Brain pericyte (primary cell): Measurements from ENCODE around the gene SEC14L6.
"Not testable (repeated sequence)": the region's sequence is repeated elsewhere in the genome, so short reads cannot be mapped to it uniquely, and the experiment has no call there.

Experiments used
- DNase-seq: peaks from one replicate; pipeline ENCODE4 v3.0.0-alpha.2; 2012; ENCODE audit warnings: low read depth, low spot score

The SEC14L6 gene

DNA sequence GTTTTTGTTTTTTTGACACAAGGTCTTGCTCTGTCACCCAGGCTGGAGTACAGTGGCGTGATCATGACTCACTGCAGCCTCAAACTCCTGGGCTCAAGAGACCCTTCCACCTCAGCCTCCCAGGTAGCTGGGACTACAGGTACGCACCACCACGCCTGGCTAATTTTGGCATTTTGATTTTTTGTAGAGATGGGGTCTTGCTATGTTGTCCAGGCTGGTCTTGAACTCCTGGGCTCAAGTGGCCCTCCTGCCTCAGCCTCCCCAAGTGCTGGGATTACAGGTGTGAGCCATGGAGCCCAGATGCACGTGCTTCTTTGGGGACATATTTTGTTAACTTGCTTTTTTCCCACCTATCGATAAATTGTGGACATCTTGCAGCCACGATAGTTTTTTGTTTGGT lies 20.7 kb upstream of the SEC14L6 start:
- not testable (repeated sequence) for DNase-seq

DNA sequence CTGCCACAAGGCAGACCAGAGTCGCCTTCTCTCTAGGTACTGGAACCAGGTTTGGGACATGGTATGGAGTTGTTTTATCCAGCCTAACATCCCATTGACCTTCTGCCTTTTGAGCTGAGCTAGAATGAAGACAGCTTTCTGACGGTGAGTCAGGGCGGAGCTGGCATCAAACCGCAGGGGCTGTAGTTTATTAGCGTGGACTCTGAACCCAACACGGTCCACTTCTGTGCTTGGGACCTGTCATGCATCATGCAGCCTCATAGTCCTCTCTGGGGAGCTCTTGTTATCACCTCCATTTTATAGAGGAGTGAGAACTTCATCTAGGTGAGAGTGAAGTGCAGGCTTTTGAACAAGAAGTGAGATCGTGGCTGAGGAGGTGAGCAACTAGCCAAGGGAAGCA lies 19.6 kb upstream of the SEC14L6 start:
- no peak for DNase-seq

DNA sequence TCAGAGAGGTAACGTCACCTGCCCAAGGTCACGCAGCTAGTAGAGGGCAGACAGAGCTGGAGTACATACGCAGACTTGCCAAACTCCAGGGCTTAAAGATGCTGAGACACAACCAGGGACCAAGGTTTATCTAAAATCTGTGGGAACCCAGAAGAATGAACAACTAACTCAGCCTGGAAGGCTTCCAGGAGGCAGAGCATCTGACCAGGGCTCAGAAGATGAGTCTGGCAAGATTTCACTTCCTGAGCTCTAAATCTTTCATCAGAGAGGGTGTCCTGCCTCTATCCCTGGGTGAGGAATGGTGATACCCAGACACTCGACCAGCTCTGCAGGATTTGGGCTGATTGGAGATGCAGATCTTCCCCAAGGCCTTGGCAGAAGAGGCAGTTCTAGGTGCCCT lies 18.8 kb upstream of the SEC14L6 start:
- no peak for DNase-seq

DNA sequence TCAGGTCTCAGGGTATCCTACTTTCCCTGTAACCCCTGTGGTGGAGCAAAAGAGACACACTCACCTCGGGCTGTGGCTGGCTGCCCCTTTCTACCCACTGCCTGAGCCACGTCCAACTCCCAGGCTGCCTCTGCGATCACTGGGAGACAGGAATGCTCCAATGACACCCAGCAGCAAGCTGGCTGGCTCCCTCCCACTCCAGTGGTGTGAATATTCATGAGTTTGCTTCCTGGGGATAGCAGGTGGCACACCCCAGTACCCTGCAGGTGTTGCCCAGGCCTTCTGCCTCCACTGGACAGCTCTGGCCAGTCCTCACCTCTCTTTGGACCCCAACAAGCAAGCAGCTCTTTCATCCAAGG lies 18.2 kb upstream of the SEC14L6 start:
- no peak for DNase-seq

DNA sequence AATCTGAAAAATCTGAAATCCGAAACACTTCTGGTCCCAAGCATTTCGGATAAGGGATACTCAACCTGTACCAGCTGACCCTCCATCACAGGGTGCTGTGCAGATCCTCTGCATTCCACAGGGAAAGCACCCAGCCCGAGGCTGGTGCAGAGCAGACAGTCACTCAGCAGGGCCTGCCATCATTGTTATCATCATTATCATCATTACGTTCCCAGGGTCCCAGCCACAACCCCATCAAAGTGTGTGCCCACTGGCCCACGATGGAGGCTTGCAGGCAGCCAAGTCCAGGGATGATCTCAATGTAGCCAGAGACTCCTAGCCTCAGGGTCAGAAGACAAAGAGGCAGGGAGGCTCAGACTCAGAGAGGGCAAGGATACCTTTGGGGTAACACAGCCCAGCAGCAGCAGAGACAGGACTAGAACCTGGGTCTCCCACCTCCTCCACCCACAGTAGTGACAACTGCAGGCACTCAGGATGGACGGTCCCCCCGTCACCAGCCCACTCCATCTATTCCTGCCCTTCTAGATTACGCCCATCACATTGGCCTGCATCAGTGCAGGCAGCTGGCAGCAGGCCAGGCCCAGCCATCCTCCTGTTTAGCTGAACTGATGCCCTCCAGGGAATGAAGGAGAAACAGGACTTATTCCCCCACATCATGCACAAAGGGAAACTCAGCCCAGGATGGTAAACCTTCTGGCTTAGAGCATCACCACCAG lies 17.7 kb upstream of the SEC14L6 start:
- DNase-seq = no peak

DNA sequence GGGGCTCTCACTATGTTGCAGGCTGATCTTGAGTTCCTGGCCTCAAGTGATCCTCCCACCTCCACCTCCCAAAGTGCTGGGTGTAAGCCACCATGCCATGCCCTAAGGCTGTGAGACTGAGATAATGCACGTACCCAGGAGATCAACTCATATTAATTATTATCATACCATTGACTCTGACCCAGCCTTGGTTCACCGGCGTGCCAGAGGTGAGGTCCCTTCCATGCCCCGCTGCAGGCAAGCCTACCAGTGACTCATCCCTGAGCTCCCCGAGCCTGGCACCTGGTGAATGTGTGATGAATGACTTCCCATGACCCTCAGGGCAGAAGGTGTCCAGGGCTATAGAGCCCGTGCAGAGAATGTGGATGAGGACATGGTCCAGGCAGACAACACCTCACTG lies 15.8 kb upstream of the SEC14L6 start:
- no peak for DNase-seq

DNA sequence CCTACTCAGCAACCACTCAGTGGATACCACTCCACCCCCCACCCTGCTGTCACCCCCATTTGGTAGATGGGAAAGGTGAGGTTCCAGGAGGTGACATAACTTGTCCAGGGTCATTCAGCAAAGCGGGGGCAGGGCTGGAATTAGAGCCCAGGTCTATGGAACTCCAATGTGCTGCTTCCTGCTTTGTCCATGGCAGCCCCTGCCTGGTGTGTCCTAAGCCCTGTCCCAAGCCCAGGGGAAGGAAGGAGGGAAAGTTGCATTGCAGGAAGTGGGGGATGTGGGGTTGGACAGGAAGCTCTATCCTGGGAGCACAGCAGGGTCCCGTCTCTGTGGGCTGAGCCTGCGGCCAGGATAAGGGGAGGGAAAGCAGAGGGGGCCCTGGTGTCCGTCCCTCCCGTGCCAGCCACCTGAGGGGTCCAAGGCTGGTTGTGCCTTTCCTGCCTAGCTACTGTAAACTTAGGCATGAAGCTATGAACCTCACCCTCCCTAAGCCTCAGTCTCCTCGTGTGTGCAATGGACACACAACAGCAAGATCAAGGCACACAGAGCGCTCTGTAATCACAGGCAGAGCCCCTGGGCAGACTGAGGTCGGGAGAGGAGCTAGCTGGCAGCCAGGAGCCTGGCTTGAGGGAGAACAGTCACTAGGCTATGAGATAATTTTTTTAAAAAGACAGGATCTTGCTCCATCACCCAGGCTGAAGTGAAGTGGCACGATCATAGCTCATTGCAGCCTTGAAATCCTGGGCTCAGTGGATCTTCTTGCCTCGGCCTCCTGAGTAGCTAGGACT lies 15.1 kb upstream of the SEC14L6 start:
- no peak for DNase-seq

DNA sequence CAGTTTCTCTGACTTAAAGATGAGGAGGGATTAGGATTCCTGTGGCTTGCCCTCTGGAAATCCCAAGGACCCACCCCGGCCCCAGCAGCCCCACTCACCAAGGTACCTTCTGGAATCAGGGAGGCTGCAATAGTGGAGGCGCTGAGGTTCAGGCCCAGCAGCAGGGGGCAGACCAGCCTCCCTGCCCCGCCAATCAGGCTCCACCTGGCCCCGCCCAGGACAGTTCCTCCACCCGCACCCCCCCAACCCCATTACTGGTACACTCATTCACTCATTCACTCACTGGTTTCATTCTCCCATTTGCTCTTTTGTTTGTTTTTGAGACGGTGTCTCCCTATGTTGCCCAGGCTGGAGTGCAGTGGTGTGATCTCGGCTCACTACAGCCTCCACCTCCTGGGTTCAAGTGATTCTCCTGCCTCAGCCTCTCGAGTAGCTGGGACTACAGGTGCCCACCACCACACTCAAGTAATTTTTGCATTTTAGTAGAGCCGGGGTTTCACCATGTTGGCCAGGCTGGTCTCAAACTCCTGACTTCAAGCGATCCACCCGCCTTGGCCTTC lies 14.2 kb upstream of the SEC14L6 start:
- not testable (repeated sequence) for DNase-seq

DNA sequence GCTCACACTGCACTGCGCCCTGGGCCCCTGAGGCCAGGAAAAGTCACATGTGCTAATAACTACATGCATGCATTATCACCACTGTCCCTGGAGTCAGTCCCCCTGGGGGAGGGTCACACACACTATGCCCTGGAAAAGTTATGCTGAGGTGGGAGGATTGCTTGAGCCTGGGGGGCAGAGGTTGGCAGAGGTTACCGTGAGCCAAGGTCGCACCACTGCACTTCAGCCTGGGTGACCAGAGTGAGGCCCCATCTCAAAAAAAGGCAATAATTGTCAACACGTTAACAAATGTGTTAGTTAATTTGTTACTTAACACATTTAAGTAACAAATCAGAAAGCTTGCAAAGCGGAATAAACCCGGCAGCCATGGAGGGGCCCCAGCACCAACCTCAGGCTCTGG lies 13.3 kb upstream of the SEC14L6 start:
- DNase-seq = no peak

DNA sequence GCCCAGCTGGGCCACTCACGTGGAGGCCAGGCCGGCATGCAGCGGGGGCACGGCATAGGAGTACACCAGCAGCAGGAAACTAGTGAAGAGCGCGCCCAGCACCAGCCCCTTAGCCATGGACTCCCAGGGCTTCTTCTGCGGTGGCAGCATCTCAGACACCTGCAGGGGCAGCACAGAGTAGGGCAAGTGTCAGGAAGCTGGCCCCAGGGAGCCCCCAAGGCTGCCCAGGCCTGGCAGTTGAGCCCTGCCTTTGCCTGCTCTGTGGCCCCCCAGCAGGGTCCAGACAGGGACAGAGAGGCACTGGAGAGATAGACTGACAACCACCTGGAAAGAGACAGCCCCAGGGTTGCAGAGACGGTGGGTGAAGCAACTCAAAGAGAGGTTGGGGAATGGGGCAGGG lies 10.7 kb upstream of the SEC14L6 start:
- no peak for DNase-seq

DNA sequence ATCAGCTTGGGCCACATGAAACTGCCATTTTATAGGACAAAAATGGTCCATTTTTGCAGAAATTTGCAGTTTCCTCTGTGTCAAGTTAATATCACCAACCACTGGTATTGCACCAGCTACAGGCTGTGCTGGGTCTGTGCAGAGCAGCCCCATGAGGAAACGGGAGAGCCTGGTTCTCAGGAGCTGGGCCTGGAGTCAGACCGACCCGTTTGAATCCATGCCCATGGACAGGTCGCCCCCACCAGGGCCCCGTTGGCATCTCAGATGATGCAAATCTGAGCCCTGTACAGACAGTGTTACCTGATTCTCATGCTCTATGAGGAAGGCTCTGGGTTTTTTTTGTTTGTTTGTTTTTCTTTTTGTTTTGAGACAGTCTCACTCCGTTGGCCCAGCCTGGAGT lies 9.8 kb upstream of the SEC14L6 start:
- DNase-seq = no peak

DNA sequence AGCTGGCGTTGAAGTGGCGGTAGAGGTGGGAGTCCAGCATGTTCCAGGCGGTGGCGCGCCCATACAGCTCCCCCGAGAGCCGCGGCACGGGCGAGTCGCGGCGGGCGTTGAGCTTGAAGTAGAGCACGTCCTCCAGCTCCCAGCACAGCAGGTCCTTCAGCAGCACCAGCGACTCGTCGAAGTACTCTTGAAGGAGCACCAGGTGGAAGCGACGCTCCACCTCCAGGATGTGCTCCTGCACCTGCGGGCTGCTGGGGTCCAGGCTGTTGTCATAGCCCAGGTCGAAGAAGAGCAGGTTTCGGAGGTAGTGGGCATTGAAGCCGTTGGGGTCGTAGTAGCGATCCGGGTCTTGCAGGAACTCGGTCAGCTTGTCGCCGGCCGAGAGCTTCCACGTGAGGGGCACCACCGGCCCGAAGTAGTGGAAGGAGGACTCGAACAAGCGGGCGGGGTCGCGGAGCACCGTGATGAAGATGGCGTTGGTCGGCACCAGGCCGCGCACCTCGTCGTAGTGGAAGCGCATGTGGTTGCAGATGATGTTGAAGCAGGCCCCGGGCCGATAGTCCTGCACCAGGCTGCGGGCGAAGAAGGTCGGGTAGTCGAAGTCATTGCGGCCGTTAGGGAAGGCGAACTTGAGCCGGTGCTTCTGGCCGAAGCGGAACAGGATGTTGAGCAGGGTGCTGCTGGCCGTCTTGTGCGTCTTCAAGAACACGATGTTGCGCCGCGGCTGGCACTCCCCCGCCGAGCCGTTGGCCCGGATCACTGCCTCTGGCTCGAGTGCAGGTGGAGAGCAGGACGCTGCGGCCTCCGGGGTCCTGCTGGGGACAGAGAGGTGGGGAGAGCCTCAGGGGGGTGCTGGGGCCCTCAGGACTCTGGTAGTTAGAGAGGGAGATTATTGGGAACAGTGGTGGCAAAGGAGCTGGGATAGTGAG lies 9.0 kb upstream of the SEC14L6 start:
- no peak for DNase-seq

DNA sequence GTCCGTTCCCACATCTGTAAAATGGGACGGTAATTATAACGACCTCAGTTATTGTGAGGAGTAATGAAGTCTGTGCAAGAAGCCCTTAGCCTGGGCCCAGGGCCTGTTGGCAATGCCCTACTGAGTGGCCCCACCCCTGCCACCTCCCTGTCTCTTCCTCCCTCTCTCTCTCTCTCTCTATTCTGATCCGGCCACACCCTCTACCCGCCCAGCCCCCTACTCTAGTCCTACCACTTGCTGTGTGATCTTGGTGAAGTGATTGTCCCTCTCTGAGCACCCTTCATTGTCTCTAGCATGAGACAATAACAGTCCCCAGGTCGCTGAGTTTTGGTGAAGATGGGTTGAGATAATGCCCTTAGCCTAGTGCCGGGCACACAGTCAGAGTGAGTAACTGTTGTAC lies 7.4 kb upstream of the SEC14L6 start:
- DNase-seq = no peak

DNA sequence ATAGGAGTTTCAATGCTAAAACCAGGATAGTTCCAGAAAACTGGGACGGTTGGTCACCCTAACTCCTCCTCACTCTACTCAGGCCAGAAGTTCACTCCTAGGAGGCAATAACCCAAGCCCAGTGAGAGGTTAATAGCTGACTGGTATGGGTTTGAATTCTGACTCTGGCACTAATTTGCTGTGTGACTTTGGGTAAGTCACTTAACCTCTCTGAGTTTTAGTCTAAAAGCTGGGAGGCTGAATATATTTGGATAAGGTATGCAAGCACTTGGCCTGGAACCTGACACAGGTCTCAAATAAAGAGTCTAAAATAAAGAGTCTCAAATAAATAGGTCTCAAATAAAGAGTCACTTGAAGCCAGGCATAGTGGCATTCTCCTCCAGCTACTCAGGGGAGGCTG lies 6.2 kb upstream of the SEC14L6 start:
- DNase-seq = no peak

DNA sequence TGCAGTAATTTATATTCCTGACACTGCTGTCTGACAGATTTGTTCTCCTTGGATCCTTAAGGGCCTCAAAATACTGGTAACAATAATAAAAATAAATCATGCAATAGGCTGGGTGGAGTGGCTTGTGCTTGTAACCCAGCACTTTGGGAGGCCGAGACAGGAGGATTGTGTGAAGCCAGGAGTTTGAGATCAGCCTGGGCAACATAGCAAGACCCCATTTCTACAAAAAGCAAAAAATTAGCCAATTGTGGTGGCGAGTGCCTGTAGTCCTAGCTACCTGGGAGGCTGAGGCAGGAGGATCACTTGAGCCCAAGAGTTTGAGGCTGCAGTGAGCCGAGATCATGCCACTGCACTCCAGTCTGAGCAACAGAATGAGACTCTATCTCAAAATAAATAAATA lies 5.3 kb upstream of the SEC14L6 start:
- DNase-seq = not testable (repeated sequence)

DNA sequence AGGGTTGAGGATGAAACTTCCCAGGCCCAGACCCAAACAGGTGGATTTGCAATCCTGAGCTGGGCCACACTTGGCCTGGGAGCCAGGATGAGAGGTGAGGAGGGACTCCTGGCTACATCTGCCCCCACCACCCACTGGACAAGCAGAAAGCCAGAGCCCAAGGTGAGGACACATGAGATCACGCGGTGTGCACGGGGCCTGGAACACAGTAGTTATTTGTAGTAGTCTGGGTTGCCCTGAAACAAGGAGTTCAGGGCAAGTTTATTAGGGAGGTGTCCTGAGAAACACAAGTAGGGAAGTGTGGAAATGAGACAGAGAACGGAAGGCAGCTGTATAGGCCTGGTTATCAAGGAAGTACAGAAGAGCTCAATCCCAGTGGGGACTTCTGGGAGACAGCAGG lies 647 bp upstream of the SEC14L6 start:
- no peak for DNase-seq

DNA sequence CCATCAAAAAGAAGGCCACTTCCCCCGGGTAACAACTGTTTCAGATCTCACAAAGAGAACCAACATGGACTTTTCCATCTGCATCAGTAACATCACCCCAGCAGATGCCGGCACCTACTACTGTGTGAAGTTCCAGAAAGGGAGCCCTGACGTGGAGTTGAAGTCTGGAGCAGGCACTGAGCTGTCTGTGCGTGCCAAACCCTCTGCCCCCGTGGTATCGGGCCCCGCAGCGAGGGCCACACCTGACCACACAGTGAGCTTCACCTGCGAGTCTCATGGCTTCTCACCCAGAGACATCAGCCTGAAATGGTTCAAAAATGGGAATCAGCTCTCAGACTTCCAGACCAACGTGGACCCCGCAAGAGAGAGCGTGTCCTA lies 3.7 kb downstream of the SEC14L6 start:
- no peak for DNase-seq

DNA sequence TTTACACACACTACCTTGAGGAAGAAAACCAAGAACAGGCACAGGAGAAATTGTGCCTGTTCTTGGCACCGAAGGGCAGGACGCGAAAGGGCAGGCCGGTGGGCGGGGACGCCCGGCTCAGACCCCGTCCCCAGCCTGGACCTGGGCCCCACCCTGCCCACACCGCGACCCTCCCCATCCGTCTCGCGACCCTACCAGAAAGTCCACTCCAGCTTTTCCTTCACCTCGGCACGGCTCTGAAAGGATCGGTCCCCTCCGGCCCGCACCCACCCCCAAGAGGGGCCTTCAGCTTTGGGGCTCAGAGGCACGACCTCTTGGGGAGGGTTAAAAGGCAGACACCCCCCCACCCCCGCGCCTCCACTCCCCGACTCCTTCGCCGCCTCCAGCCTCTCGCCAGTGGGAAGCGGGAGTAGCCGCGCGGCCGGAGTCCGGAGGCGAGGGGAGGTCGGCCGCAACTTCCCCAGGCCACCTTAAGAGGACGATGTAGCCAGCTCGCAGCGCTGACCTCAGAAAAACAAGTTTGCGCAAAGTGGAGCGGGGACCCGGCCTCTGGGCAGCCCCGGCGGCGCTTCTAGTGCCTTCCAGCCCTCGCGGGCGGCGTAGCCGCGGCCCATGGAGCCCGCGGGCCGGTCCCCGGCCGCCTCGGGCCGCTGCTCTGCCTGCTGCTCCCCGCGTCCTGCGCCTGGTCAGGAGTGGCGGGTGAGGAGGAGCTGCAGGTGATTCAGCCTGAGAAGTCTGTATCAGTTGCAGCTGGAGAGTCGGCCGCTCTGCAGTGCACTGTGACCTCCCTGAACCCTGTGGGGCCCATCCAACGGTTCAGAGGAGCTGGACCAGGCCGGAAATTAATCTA lies 4.4 kb downstream of the SEC14L6 start:
- no peak for DNase-seq

DNA sequence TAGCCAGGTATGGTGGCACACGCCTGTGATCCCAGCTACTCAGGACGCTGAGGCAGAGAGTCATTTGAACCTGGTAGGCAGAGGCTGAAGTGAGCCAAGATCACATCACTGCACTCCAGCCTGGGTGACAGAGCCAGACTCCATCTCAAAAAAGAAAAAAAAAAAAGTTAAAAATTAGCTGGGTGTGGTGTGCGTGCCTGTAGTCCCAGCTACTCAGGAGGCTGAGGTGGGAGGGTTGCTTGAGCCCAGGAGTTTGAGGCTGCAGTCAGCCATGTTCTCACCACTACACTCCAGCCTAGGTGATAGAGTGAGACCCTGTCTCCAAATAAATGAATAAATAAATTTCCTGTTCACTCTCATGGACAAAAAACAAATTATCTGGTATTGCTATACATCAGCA lies 5.0 kb downstream of the SEC14L6 start:
- DNase-seq = not testable (repeated sequence)

DNA sequence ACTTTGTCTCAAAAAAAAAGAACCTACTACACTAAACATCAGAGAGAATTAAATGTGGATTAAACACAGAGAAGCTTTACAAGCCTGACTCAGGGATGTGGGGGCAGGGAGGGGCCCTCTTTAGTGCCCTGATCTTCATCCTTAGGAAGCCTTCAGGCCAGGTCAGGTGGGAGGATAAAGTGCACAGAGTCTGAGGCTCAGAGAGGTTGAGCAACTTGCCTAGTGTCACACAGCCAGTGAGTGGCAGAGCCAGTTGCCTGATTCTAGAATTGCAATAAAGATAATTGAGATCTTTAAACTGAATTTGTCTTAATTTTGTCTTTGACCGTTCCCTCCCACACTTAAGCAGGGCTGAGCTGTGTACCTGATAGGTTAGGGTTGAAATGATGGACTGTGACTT lies 7.2 kb downstream of the SEC14L6 start:
- DNase-seq = no peak

DNA sequence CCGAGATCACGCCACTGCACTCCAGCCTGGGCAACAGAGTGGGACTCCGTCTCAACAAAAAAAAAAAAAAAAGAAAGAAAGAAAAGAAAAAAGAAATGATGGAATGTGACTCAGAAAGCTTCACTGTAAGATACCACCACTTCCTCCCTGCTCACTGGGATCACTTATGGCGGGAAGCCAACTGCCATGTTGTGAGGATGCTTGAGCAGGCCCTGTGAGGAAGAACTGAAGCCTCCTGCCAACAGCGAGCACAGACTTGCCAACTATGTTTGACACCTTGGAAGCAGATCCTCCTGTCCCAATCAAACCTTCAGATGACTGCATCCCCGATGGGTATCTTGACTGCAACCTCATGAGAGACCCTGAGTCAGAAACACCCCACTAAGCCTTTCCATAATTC lies 8.3 kb downstream of the SEC14L6 start:
- DNase-seq = no peak
